OCI-LY7 (cell line): ENCODE measurements around the gene RBMS1. TPM values are rescaled to one million over a fixed set of nuclear protein-coding genes. Genes with fewer than 3 reads are reported as not detected.

ENCODE experiments used
- BruUV-seq: library from RNA; stranded (reverse); fragments of 400-500 nt; replicated peaks from 2 replicates; lab custom pipeline; 2021; lab: Mats Ljungman, UMichigan
- CTCF ChIA-PET: fragments of 300-600 bp; sonication (Branson Sonifier 250); formaldehyde crosslinking; loops from one replicate; lab custom pipeline; 2022; ENCODE audit warnings: antibody characterized with exemption; ENCODE audit not compliant: unreplicated experiment; lab: Charles Lee
- POLR2A ChIA-PET: fragments of 300-600 bp; sonication (Branson Sonifier 250); formaldehyde crosslinking; loops from one replicate; lab custom pipeline; 2022; ENCODE audit warnings: antibody characterized with exemption; lab: Charles Lee
- DNase-seq: peaks from one replicate; pipeline ENCODE4 v3.0.0-alpha.2; 2015; ENCODE audit warnings: low spot score
- H2AFZ ChIP-seq: fragments of 200-600 bp; sonication (generic), shearing (Covaris generic); 2 replicates; pipeline ENCODE4 v1.6.1; 2014; ENCODE audit warnings: mild to moderate bottlenecking, antibody characterized with exemption, low read length, moderate library complexity
- H3K27ac ChIP-seq: fragments of 200-600 bp; sonication (generic); 2 replicates; pipeline ENCODE4 v1.5.1; 2014; ENCODE audit warnings: mixed run types, low read depth, mild to moderate bottlenecking, moderate library complexity, low read length, inconsistent platforms; ENCODE audit not compliant: poor library complexity, severe bottlenecking
- H3K36me3 ChIP-seq: fragments of 200-600 bp; sonication (generic); 2 replicates; pipeline ENCODE4 v1.6.1; 2014; ENCODE audit warnings: mild to moderate bottlenecking, antibody characterized with exemption, low read length, moderate library complexity, mixed read lengths; ENCODE audit not compliant: insufficient read depth
- H3K4me1 ChIP-seq: fragments of 200-600 bp; sonication (generic); 2 replicates; pipeline ENCODE4 v1.5.1; 2014; ENCODE audit warnings: mild to moderate bottlenecking, low read length; ENCODE audit not compliant: insufficient read depth, poor library complexity, severe bottlenecking
- H3K4me2 ChIP-seq: fragments of 200-600 bp; sonication (generic); 2 replicates; pipeline ENCODE4 v1.6.1; 2014; ENCODE audit warnings: mild to moderate bottlenecking, low read length
- H3K4me3 ChIP-seq: fragments of 200-600 bp; sonication (generic); 2 replicates; pipeline ENCODE4 v1.5.1; 2014; ENCODE audit warnings: mild to moderate bottlenecking, low read depth, low read length; ENCODE audit not compliant: poor library complexity, severe bottlenecking
- H3K79me2 ChIP-seq: fragments of 200-600 bp; sonication (generic); 2 replicates; pipeline ENCODE4 v1.6.1; 2016; ENCODE audit warnings: low read depth, mild to moderate bottlenecking, low read length, moderate library complexity, mixed read lengths; ENCODE audit not compliant: insufficient read depth
- H3K9me2 ChIP-seq: fragments of 200-600 bp; sonication (generic); 2 replicates; pipeline ENCODE4 v1.6.1; 2016; ENCODE audit warnings: mild to moderate bottlenecking, low read length, mixed read lengths; ENCODE audit not compliant: insufficient read depth
- H3K9me3 ChIP-seq: fragments of 200-600 bp; sonication (generic); 2 replicates; pipeline ENCODE4 v1.6.1; 2014; ENCODE audit warnings: mild to moderate bottlenecking, mixed run types, low read length, mixed read lengths
- H4K20me1 ChIP-seq: fragments of 200-600 bp; sonication (generic); 2 replicates; pipeline ENCODE4 v1.6.1; 2014; ENCODE audit warnings: mild to moderate bottlenecking, antibody characterized with exemption, low read length, moderate library complexity, mixed read lengths; ENCODE audit not compliant: insufficient read depth
- EZH2phosphoT487 ChIP-seq: fragments of 200-600 bp; sonication (generic); IDR thresholded peaks from 2 replicates; pipeline ENCODE4 v1.6.1; 2018; ENCODE audit warnings: low read depth, borderline replicate concordance, mild to moderate bottlenecking, mixed run types, antibody characterized with exemption, low read length, moderate library complexity, mixed read lengths
- intact Hi-C: fragments of 100-400 bp; cut with micrococcal nuclease; formaldehyde crosslinking; loops from one replicate; pipeline ENCODE4 v1.10.0; 2022; ENCODE audit not compliant: unreplicated experiment
- total RNA-seq, 2 experiments: library from RNA; depleted of rRNA in 1 of 2; stranded (reverse); fragments of >200 nt in 1 of 2; shearing (Covaris generic) in 1 of 2; gene quantifications; 2 replicates each; pipeline ENCODE4 v1.2.3, GENCODE V29; 2014 to 2022
- TF ChIP-seq, protein P1 (sequence below): fragments of 200-600 bp; sonication (generic); conservative IDR thresholded peaks from 2 replicates; pipeline ENCODE4 v1.5.1; 2014; ENCODE audit warnings: mild to moderate bottlenecking, antibody characterized with exemption, low read length, moderate library complexity, mixed read lengths

The RBMS1 gene
- total RNA-seq, 2 experiments from 2014 or later = 29.5 to 35.7 TPM

DNA sequence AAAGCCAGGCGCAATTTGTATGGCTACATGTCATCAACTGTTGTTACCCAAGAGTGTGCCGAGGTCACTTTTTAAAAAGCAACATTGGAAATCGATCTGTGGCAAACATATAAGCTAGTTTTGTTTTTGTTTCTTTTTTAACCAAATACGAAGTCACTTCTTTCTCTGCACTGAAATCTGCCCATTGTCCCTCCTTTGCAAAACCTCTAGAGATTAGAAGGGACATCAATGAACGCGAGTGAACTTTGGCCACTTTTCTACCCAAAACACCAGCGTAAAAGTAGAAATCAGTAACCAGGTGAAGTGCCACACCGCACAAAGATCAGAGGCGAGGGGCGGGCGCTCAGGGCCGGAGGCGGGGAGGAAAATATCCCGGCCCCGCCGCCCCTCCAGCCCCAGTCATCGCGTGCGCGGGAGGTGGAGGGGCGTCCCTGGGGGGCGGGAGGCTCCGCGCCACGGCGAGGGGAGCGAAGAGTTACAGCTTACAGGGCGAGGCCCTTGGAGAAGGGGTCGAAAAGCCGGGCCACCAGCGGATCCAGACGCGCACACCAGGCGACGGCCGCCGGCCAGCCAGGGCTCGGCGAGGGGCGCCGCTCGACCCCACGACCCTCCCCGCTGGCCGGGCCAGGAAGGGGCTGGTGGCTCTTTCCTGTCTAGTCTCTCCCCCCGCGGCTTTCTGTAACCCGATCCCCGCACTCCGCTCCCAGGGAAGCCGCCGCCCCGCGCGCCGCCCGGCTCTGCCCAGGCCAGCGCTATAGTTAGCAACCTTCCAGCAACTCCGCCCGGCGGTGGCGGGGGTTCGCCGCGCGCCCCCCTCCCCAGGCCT lies 993 bp downstream of the RBMS1 start:
- CTCF ChIA-PET = no interaction called here
- no TSS peak for BruUV-seq
- TF ChIP-seq EZH2phosphoT487 = no peak
- TF ChIP-seq, protein P1, sequence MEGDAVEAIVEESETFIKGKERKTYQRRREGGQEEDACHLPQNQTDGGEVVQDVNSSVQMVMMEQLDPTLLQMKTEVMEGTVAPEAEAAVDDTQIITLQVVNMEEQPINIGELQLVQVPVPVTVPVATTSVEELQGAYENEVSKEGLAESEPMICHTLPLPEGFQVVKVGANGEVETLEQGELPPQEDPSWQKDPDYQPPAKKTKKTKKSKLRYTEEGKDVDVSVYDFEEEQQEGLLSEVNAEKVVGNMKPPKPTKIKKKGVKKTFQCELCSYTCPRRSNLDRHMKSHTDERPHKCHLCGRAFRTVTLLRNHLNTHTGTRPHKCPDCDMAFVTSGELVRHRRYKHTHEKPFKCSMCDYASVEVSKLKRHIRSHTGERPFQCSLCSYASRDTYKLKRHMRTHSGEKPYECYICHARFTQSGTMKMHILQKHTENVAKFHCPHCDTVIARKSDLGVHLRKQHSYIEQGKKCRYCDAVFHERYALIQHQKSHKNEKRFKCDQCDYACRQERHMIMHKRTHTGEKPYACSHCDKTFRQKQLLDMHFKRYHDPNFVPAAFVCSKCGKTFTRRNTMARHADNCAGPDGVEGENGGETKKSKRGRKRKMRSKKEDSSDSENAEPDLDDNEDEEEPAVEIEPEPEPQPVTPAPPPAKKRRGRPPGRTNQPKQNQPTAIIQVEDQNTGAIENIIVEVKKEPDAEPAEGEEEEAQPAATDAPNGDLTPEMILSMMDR = no peak

DNA sequence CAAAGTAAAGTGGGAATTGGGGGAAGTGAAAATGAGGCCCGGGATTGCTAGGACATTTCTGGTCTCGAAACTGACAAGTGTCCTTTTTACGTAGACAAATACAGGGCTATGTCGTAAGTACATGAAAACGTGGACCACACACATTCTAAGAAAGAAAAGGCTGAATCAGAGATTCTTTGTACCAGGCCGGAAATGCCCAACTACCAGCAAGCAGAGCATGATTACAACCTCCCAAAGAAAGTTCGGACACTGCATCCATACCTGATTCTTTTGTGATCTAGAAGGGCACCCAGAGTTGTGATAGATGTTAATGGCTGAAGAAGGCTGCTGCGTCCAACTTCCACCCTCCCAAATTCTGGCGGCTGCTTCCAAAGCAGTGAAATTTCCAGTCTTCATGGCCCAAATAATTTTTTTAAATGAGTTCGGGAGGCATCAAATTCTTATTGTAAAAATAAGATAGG lies 1.7 kb downstream of the RBMS1 start:
- BruUV-seq = no TSS peak
- Histone ChIP-seq H3K4me1 (peaks cover 6% of the 10 kb centered on the region), H2AFZ (no peak overlapping the region), H3K4me2 (no peak overlapping the region), H3K9me3 (no peaks in the 10 kb centered on the region), H4K20me1 (no peaks in the 10 kb centered on the region), H3K4me3 (no peak overlapping the region), H3K27ac (no peak overlapping the region), H3K9me2 (no peaks in the 10 kb centered on the region), H3K79me2 (no peaks in the 10 kb centered on the region), H3K36me3 (no peaks in the 10 kb centered on the region)
- DNase-seq = no peak
- POLR2A ChIA-PET = no interaction called here
- CTCF ChIA-PET = no interaction called here
- TF ChIP-seq, protein P1 = no peak
- no peak for TF ChIP-seq EZH2phosphoT487
- intact Hi-C loops = no loop called here

More for the DNA sequence above, 993 bp downstream of the RBMS1 start:
- POLR2A ChIA-PET = no interaction called here
- H3K36me3 ChIP-seq = no peaks in the 10 kb centered on the region
- H3K9me3 ChIP-seq = no peaks in the 10 kb centered on the region
- H3K9me2 ChIP-seq = no peaks in the 10 kb centered on the region
- peak overlapping the region; percentile 72 for H3K4me2 ChIP-seq
- DNase-seq = no peak
- 0 out of 2 replicates have a peak overlapping the region, but pooled peaks have one; percentile 30 for H2AFZ ChIP-seq
- intact Hi-C loops = no loop called here
- H3K4me3 ChIP-seq = peak overlapping the region; percentile 62
- H3K4me1 ChIP-seq = peaks cover 6% of the 10 kb centered on the region
- H4K20me1 ChIP-seq = no peaks in the 10 kb centered on the region
- no peaks in the 10 kb centered on the region for H3K79me2 ChIP-seq
- H3K27ac ChIP-seq = no peak overlapping the region
